Astrocyte (in vitro differentiated cells and primary cell): ENCODE measurements around the gene UGT1A7.

ENCODE experiments used
- EZH2 ChIP-seq: IDR thresholded peaks from 2 replicates; pipeline ENCODE4 v1.6.1; 2012; ENCODE audit warnings: mild to moderate bottlenecking, low read length, inconsistent platforms; ENCODE audit not compliant: insufficient read depth
- TF ChIP-seq, protein P1 (sequence below): IDR thresholded peaks from 2 replicates; pipeline ENCODE4 v1.5.1; 2011; ENCODE audit warnings: low read depth, mild to moderate bottlenecking, inconsistent platforms, low read length, moderate library complexity; ENCODE audit not compliant: insufficient read depth

DNA sequence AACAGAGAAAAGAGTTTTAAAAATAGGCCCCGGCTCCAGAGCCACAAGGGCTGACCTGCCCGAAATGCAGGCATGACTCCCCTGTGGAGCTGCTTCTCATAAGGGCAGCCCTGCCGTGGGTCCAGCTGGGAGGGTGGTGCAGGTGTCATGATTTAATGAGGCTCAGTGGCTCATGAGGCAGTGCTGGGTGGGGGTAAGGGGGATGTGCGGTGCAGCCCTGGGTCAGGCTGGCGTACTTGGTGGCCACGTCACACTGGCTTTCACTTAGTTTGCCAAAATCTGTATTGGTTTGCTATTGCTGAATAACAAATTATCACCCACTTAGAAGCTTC is 139.0 kb downstream of the UGT1A7 start:
- TF ChIP-seq, protein P1, sequence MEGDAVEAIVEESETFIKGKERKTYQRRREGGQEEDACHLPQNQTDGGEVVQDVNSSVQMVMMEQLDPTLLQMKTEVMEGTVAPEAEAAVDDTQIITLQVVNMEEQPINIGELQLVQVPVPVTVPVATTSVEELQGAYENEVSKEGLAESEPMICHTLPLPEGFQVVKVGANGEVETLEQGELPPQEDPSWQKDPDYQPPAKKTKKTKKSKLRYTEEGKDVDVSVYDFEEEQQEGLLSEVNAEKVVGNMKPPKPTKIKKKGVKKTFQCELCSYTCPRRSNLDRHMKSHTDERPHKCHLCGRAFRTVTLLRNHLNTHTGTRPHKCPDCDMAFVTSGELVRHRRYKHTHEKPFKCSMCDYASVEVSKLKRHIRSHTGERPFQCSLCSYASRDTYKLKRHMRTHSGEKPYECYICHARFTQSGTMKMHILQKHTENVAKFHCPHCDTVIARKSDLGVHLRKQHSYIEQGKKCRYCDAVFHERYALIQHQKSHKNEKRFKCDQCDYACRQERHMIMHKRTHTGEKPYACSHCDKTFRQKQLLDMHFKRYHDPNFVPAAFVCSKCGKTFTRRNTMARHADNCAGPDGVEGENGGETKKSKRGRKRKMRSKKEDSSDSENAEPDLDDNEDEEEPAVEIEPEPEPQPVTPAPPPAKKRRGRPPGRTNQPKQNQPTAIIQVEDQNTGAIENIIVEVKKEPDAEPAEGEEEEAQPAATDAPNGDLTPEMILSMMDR = no peak
- no peak for TF ChIP-seq EZH2
